GM21526 (cell line): ENCODE measurements around the gene CYSRT1.

Experiments used
- ATAC-seq: cut with Tn5 transposase; IDR thresholded peaks from one replicate; pipeline ENCODE4 v1.9.1; 2021; ENCODE audit warnings: moderate library complexity; ENCODE audit not compliant: unreplicated experiment, low FRiP score

Gene CYSRT1

GRCh38 chr9:137189297-137190295 lies 35.4 kb upstream of the CYSRT1 start:
- no peak for ATAC-seq

GRCh38 chr9:137190315-137190856 lies 34.6 kb upstream of the CYSRT1 start:
- ATAC-seq: no peak

GRCh38 chr9:137191245-137191644 lies 33.7 kb upstream of the CYSRT1 start:
- no peak for ATAC-seq

- no peak for ATAC-seq
These were observed 33.1 kb upstream of the CYSRT1 start for GRCh38 chr9:137191691-137192447.

- no peak for ATAC-seq
These were observed 32.6 kb upstream of the CYSRT1 start for GRCh38 chr9:137192448-137192780.

GRCh38 chr9:137192859-137193258 lies 32.1 kb upstream of the CYSRT1 start:
- no peak for ATAC-seq

- no peak for ATAC-seq
These were observed 31.2 kb upstream of the CYSRT1 start for GRCh38 chr9:137193771-137194170.

GRCh38 chr9:137194388-137194787 lies 30.6 kb upstream of the CYSRT1 start:
- ATAC-seq: no peak

- no peak for ATAC-seq
These were observed 30.1 kb upstream of the CYSRT1 start for GRCh38 chr9:137194909-137195308.

GRCh38 chr9:137195525-137196220 lies 29.3 kb upstream of the CYSRT1 start:
- no peak for ATAC-seq

- no peak for ATAC-seq
These were observed 26.7 kb upstream of the CYSRT1 start for GRCh38 chr9:137198051-137198901.

GRCh38 chr9:137198902-137199283 lies 26.1 kb upstream of the CYSRT1 start:
- ATAC-seq: no peak

GRCh38 chr9:137199411-137200121 lies 25.4 kb upstream of the CYSRT1 start:
- no peak for ATAC-seq

- peak; percentile 74 for ATAC-seq
These were observed 24.4 kb upstream of the CYSRT1 start, which contains the start of gene TPRN for GRCh38 chr9:137200311-137201204. TPRN (minus strand) TSS chr9:137200741; CDS start chr9:137200711, 30 bp downstream.

- no peak for ATAC-seq
These were observed 23.6 kb upstream of the CYSRT1 start for GRCh38 chr9:137201205-137201868.

GRCh38 chr9:137202966-137203365 lies 22.0 kb upstream of the CYSRT1 start:
- no peak for ATAC-seq

- ATAC-seq: no peak
These were observed 20.2 kb upstream of the CYSRT1 start for GRCh38 chr9:137204731-137205125.
